DOHH2 (cell line): ENCODE measurements around the gene PDCL2.

Experiments used
- H3F3A ChIP-seq: fragments of 200-600 bp; sonication (generic), shearing (Covaris generic); 2 replicates; pipeline ENCODE4 v1.6.0; 2016; ENCODE audit warnings: antibody characterized with exemption, mild to moderate bottlenecking; ENCODE audit not compliant: control insufficient read depth, insufficient read depth
- H3K27ac ChIP-seq: fragments of 200-600 bp; sonication (generic); 2 replicates; pipeline ENCODE4 v1.5.1; 2014; ENCODE audit warnings: low read depth, mild to moderate bottlenecking, low read length, moderate library complexity
- H3K27me3 ChIP-seq: fragments of 200-600 bp; sonication (generic); 2 replicates; pipeline ENCODE4 v1.6.1; 2014; ENCODE audit warnings: mild to moderate bottlenecking, low read length, mixed read lengths; ENCODE audit not compliant: control insufficient read depth
- H3K36me3 ChIP-seq: fragments of 200-600 bp; sonication (generic); 2 replicates; pipeline ENCODE4 v1.6.1; 2014; ENCODE audit warnings: mild to moderate bottlenecking, low read length, moderate library complexity, mixed read lengths; ENCODE audit not compliant: control insufficient read depth
- H3K4me1 ChIP-seq: fragments of 200-600 bp; sonication (generic); 2 replicates; pipeline ENCODE4 v1.6.1; 2014; ENCODE audit warnings: mild to moderate bottlenecking, low read length, mixed read lengths; ENCODE audit not compliant: control insufficient read depth
- H3K4me2 ChIP-seq: fragments of 200-600 bp; sonication (generic); 2 replicates; pipeline ENCODE4 v1.6.0; 2014; ENCODE audit warnings: mild to moderate bottlenecking, low read length, moderate library complexity
- H3K4me3 ChIP-seq: fragments of 200-600 bp; sonication (generic); 2 replicates; pipeline ENCODE4 v1.5.1; 2014; ENCODE audit warnings: mild to moderate bottlenecking, low read length, mixed read lengths
- H3K79me2 ChIP-seq: fragments of 200-600 bp; sonication (generic); 2 replicates; pipeline ENCODE4 v1.6.1; 2014; ENCODE audit warnings: mild to moderate bottlenecking, low read length, mixed read lengths; ENCODE audit not compliant: control insufficient read depth
- H3K9me2 ChIP-seq: fragments of 200-600 bp; sonication (generic); replicated peaks from 2 replicates; pipeline ENCODE4 v1.6.1; 2014; ENCODE audit warnings: mild to moderate bottlenecking, low read length, mixed read lengths; ENCODE audit not compliant: control insufficient read depth
- H3K9me3 ChIP-seq: fragments of 200-600 bp; sonication (generic); 2 replicates; pipeline ENCODE4 v1.6.1; 2014; ENCODE audit warnings: antibody characterized with exemption, low read length, mixed read lengths; ENCODE audit not compliant: control insufficient read depth, insufficient read depth
- H4K20me1 ChIP-seq: fragments of 200-600 bp; sonication (generic); 2 replicates; pipeline ENCODE4 v1.6.0; 2014; ENCODE audit warnings: low read depth, mild to moderate bottlenecking, antibody characterized with exemption, low read length, moderate library complexity; ENCODE audit not compliant: control insufficient read depth, insufficient read depth
- CTCF ChIP-seq: fragments of 200-600 bp; sonication (generic); IDR thresholded peaks from one replicate; pipeline ENCODE4 v1.5.1; 2014; ENCODE audit warnings: antibody characterized with exemption, mild to moderate bottlenecking, low read depth, low read length; ENCODE audit not compliant: poor library complexity, severe bottlenecking
- EZH2phosphoT487 ChIP-seq: fragments of 200-600 bp; sonication (generic); IDR thresholded peaks from 2 replicates; pipeline ENCODE4 v1.6.1; 2017; ENCODE audit warnings: borderline replicate concordance, mild to moderate bottlenecking, antibody characterized with exemption, low read length, moderate library complexity, mixed read lengths

Gene PDCL2

GRCh38 chr4:55512922-55513571, 79.0 kb downstream of the PDCL2 start:
- no peak overlapping the region for H3K27ac ChIP-seq
- H3K27me3 ChIP-seq: no peaks in the 10 kb centered on the region
- TF ChIP-seq CTCF (no peak), EZH2phosphoT487 (no peak)
- no peak overlapping the region for H3K4me3 ChIP-seq
- no peaks in the 10 kb centered on the region for H3F3A ChIP-seq
- no peak overlapping the region for H3K4me2 ChIP-seq
- H4K20me1 ChIP-seq: no peaks in the 10 kb centered on the region
- H3K9me2 ChIP-seq: no peaks in the 10 kb centered on the region
- H3K79me2 ChIP-seq: no peaks in the 10 kb centered on the region
- no peaks in the 10 kb centered on the region for H3K36me3 ChIP-seq
- H3K9me3 ChIP-seq: no peaks in the 10 kb centered on the region
- H3K4me1 ChIP-seq: peaks cover 4% of the 10 kb centered on the region; the same call in 1 of the 2 replicates

GRCh38 chr4:55512077-55512476, 80.0 kb downstream of the PDCL2 start:
- H3K4me2 ChIP-seq: no peak overlapping the region
- H3K79me2 ChIP-seq: no peaks in the 10 kb centered on the region
- no peak overlapping the region for H3K27ac ChIP-seq
- no peaks in the 10 kb centered on the region for H3K9me2 ChIP-seq
- TF ChIP-seq CTCF (no peak), EZH2phosphoT487 (no peak)
- no peaks in the 10 kb centered on the region for H3F3A ChIP-seq
- H3K4me3 ChIP-seq: no peak overlapping the region
- no peaks in the 10 kb centered on the region for H4K20me1 ChIP-seq
- H3K36me3 ChIP-seq: no peaks in the 10 kb centered on the region
- peaks cover 4% of the 10 kb centered on the region; the same call in 1 of the 2 replicates for H3K4me1 ChIP-seq
- H3K9me3 ChIP-seq: no peaks in the 10 kb centered on the region
- H3K27me3 ChIP-seq: no peaks in the 10 kb centered on the region

- H3K9me2 ChIP-seq: no peaks in the 10 kb centered on the region
Observed at GRCh38 chr4:55510685-55511084, 81.4 kb downstream of the PDCL2 start.

More at GRCh38 chr4:55510685-55511084, 81.4 kb downstream of the PDCL2 start:
- Histone ChIP-seq H3K36me3 (no peaks in the 10 kb centered on the region), H3K4me1 (peaks cover 4% of the 10 kb centered on the region; the same call in 1 of the 2 replicates), H3K4me2 (no peak overlapping the region), H3K27me3 (no peaks in the 10 kb centered on the region), H4K20me1 (no peaks in the 10 kb centered on the region), H3K9me3 (no peaks in the 10 kb centered on the region), H3K4me3 (no peak overlapping the region), H3K27ac (no peak overlapping the region), H3K79me2 (no peaks in the 10 kb centered on the region), H3F3A (no peaks in the 10 kb centered on the region)
- TF ChIP-seq CTCF: no peak
- TF ChIP-seq EZH2phosphoT487: no peak
